ENCODE data around the gene SLC34A2. TPM values are rescaled to one million over a fixed set of nuclear protein-coding genes. Genes with fewer than 3 reads are reported as not detected.
"Not testable (repeated sequence)": the region's sequence is repeated elsewhere in the genome, so short reads cannot be mapped to it uniquely, and the experiment has no call there.

Gene SLC34A2
- total RNA-seq, 1 experiment from 2014 or later = not detected

- in situ Hi-C loops (cut with HindIII; ENCODE audit: low pct_unique_long_range_greater_than_20kb, low sequenced_read_pairs) = no loop called here
- DNase-seq (ENCODE audit: low read depth, low spot score) = no peak
These were observed 1.4 kb upstream of the SLC34A2 start for GRCh38 chr4:25654031-25654970.

- in situ Hi-C loops (cut with HindIII; ENCODE audit: low pct_unique_long_range_greater_than_20kb, low sequenced_read_pairs) = no loop called here
- DNase-seq (ENCODE audit: low read depth, low spot score) = no peak
These were observed 380 bp downstream of the SLC34A2 start for GRCh38 chr4:25656031-25656430.

GRCh38 chr4:25658357-25658771, 2.7 kb downstream of the SLC34A2 start:
- in situ Hi-C loops (cut with HindIII; ENCODE audit: low pct_unique_long_range_greater_than_20kb, low sequenced_read_pairs) = no loop called here
- DNase-seq (ENCODE audit: low read depth, low spot score) = no peak

DNA sequence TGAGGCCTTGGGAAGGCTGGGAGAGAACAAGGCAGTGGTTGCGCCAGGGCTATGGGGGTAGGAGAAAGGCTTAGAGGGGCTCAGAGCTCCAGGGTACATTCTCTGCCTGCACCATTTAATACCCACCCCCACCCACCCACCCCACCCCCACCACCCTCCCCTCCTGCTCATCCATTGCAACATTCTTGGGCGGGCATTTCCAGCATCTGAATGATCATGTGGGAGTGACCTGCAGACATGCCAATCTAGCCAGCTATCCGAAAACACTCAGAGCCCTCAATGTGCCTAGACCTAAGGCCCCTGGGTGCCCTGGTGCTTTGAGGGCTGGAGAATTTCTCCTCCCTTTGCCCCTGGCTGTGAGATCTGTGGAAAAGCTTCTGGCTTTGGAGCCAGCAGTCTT, 3.1 kb downstream of the SLC34A2 start:
- in situ Hi-C loops (cut with HindIII; ENCODE audit: low pct_unique_long_range_greater_than_20kb, low sequenced_read_pairs) = no loop called here
- DNase-seq (ENCODE audit: low read depth, low spot score) = no peak

- in situ Hi-C loops (cut with HindIII; ENCODE audit: low pct_unique_long_range_greater_than_20kb, low sequenced_read_pairs); DNase-seq (ENCODE audit: low read depth, low spot score): not testable (repeated sequence)
These were observed 5.8 kb downstream of the SLC34A2 start for GRCh38 chr4:25661441-25661840.

DNA sequence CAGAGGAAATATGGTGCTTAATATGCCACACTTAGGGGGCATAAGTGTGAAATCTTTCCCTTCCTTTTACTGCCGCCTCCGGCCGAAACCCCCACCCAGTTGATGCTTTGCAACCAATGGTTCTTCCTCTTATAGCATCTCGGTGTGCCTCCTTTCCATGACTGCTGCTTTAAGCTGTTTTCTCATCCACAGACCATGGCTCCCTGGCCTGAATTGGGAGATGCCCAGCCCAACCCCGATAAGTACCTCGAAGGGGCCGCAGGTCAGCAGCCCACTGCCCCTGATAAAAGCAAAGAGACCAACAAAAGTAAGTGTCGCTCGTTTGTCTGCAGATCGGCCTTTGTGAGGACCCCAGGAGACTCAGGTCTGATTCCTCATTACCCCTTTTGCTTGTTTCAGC, 6.7 kb downstream of the SLC34A2 start:
- in situ Hi-C loops (cut with HindIII; ENCODE audit: low pct_unique_long_range_greater_than_20kb, low sequenced_read_pairs) = no loop called here
- DNase-seq (ENCODE audit: low read depth, low spot score) = no peak

GRCh38 chr4:25663781-25664180, 8.1 kb downstream of the SLC34A2 start:
- in situ Hi-C loops (cut with HindIII; ENCODE audit: low pct_unique_long_range_greater_than_20kb, low sequenced_read_pairs) = no loop called here
- no peak for DNase-seq (ENCODE audit: low read depth, low spot score)

- DNase-seq (ENCODE audit: low read depth, low spot score) = no peak
- in situ Hi-C loops (cut with HindIII; ENCODE audit: low pct_unique_long_range_greater_than_20kb, low sequenced_read_pairs) = no loop called here
These were observed 10.5 kb downstream of the SLC34A2 start for GRCh38 chr4:25666031-25666630.

- in situ Hi-C loops (cut with HindIII; ENCODE audit: low pct_unique_long_range_greater_than_20kb, low sequenced_read_pairs) = no loop called here
- peak; percentile 73 for DNase-seq (ENCODE audit: low read depth, low spot score)
These were observed 12.4 kb downstream of the SLC34A2 start for GRCh38 chr4:25667931-25668557.

DNA sequence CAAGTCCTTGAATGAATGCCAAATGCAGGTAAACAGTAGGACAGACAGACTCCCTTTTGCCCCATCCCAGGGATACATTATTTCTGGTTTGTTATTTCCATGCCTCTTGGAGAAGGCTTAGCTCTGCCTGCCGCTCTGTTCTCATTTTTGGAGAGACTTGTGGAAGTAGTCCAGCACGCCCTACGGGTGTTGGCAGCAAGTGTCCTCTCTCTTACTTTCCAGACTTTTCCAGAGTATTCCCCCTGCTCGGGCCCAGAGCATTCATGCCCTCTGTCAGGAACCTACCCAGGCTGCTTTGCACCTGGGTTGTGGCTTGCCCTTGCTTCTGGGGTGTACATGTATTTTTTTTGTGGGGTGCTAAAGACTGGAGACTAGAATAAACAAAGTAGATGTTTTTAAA, 15.3 kb downstream of the SLC34A2 start:
- in situ Hi-C loops (cut with HindIII; ENCODE audit: low pct_unique_long_range_greater_than_20kb, low sequenced_read_pairs) = no loop called here
- DNase-seq (ENCODE audit: low read depth, low spot score) = no peak

- no peak for DNase-seq (ENCODE audit: low read depth, low spot score)
- in situ Hi-C loops (cut with HindIII; ENCODE audit: low pct_unique_long_range_greater_than_20kb, low sequenced_read_pairs) = no loop called here
These were observed 17.1 kb downstream of the SLC34A2 start for GRCh38 chr4:25672756-25673155.

- no peak for DNase-seq (ENCODE audit: low read depth, low spot score)
- in situ Hi-C loops (cut with HindIII; ENCODE audit: low pct_unique_long_range_greater_than_20kb, low sequenced_read_pairs) = no loop called here
These were observed 18.7 kb downstream of the SLC34A2 start for GRCh38 chr4:25674386-25674785.

- no peak for DNase-seq (ENCODE audit: low read depth, low spot score)
- in situ Hi-C loops (cut with HindIII; ENCODE audit: low pct_unique_long_range_greater_than_20kb, low sequenced_read_pairs) = no loop called here
These were observed 20.6 kb downstream of the SLC34A2 start for GRCh38 chr4:25676221-25676620.

GRCh38 chr4:25677157-25677556, 21.5 kb downstream of the SLC34A2 start:
- DNase-seq (ENCODE audit: low read depth, low spot score) = no peak
- in situ Hi-C loops (cut with HindIII; ENCODE audit: low pct_unique_long_range_greater_than_20kb, low sequenced_read_pairs) = no loop called here

DNA sequence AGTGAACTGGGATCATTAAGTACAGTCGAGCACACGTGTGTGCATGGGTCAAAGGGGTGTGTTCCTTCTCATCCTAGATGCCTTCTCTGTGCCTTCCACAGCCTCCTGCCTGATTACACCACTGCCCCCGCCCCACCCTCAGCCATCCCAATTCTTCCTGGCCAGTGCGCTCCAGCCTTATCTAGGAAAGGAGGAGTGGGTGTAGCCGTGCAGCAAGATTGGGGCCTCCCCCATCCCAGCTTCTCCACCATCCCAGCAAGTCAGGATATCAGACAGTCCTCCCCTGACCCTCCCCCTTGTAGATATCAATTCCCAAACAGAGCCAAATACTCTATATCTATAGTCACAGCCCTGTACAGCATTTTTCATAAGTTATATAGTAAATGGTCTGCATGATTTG, 22.3 kb downstream of the SLC34A2 start:
- in situ Hi-C loops (cut with HindIII; ENCODE audit: low pct_unique_long_range_greater_than_20kb, low sequenced_read_pairs) = no loop called here
- DNase-seq (ENCODE audit: low read depth, low spot score) = no peak

DNA sequence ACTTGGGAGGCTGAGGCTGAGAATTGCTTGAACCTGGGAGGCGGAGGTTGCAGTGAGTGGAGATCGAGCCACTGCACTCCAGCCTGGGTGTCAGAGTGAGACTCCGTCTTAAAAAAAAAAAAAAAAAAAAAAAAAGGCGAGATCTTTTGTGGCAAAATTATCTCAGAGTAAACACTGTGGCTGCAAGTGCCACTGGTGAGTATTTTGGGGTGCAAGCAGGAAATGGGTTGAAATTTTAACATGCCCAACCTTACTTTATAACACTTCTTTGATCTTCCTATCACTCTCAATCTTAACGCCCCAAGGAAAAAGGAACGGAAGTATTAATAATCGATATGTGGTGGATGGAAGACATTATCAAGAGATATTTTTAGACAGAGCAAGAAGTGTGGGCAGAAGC, 32.1 kb downstream of the SLC34A2 start:
- no peak for DNase-seq (ENCODE audit: low read depth, low spot score)
- in situ Hi-C loops (cut with HindIII; ENCODE audit: low pct_unique_long_range_greater_than_20kb, low sequenced_read_pairs) = no loop called here

- in situ Hi-C loops (cut with HindIII; ENCODE audit: low pct_unique_long_range_greater_than_20kb, low sequenced_read_pairs) = no loop called here
- DNase-seq (ENCODE audit: low read depth, low spot score) = peak; percentile 44
These were observed 38.8 kb downstream of the SLC34A2 start for GRCh38 chr4:25694466-25694865.

GRCh38 chr4:25696409-25696808, 40.8 kb downstream of the SLC34A2 start:
- DNase-seq (ENCODE audit: low read depth, low spot score) = no peak
- in situ Hi-C loops (cut with HindIII; ENCODE audit: low pct_unique_long_range_greater_than_20kb, low sequenced_read_pairs) = no loop called here

GRCh38 chr4:25697516-25697915, 41.9 kb downstream of the SLC34A2 start:
- in situ Hi-C loops (cut with HindIII; ENCODE audit: low pct_unique_long_range_greater_than_20kb, low sequenced_read_pairs) = no loop called here
- no peak for DNase-seq (ENCODE audit: low read depth, low spot score)

All from SK-MEL-5 (cell line).